Spleen (tissue), 7 donors: ENCODE results near the gene KIAA1586.

Experiments
- CTCF ChIP-seq, 11 experiments: fragments of 200-600 bp in 7 of 11; fragments of 450-650 bp in 4 of 11; sonication (generic) in 4 of 11; IDR thresholded peaks in 8 of 11; conservative IDR thresholded peaks in 3 of 11; 1 replicate in 7 of 11; 2 replicates in 4 of 11; pipeline versions ENCODE4 v1.4.0 to v1.8.0; 2016 to 2021; ENCODE audit warnings: antibody characterized with exemption in 11 of 11, inconsistent platforms in 4 of 11, mild to moderate bottlenecking in 1 of 11
- POLR2A ChIP-seq, 3 donors: fragments of 450-650 bp; IDR thresholded peaks; one replicate each; pipeline ENCODE4 v1.5.1; 2017; ENCODE audit warnings: antibody characterized with exemption in 3 of 3, mild to moderate bottlenecking in 1 of 3
- POLR2AphosphoS5 ChIP-seq, 3 donors: sonication (generic); formaldehyde crosslinking; IDR thresholded peaks; one replicate each; pipeline ENCODE4 v1.5.1; 2017; ENCODE audit warnings: antibody characterized with exemption in 3 of 3
- donor health status: DM: no; HTN: no; CAD: no; lungs with moderate emphysema.
- donor health status: DM: no; HTN: no; CAD: no.
- donor health status: DM: no; HTN: no; CAD: no.

- TF ChIP-seq CTCF (IDR thresholded peaks at IDR 0.05 in 8 of 11, conservative IDR thresholded peaks at IDR 0.05 in 3 of 11) = no peak
- TF ChIP-seq POLR2A (IDR thresholded peaks at IDR 0.05) = no peak
- no peak for TF ChIP-seq POLR2AphosphoS5 (IDR thresholded peaks at IDR 0.05)
Observed at GRCh38 chr6:57086843-57087242, 40.4 kb downstream of the KIAA1586 start.
